GM12878 (cell line): ENCODE results near the gene BGLAP.

Experiments used
- CTCF ChIP-seq, 3 experiments: IDR thresholded peaks in 2 of 3; conservative IDR thresholded peaks in 1 of 3; 2 replicates each; pipeline ENCODE4 v1.5.1; 2011; ENCODE audit warnings: low read depth in 3 of 3, low read length in 3 of 3, mild to moderate bottlenecking in 3 of 3, control low read depth in 2 of 3, moderate library complexity in 2 of 3, inconsistent platforms in 1 of 3, mixed read lengths in 1 of 3; ENCODE audit not compliant: control insufficient read depth in 2 of 3, insufficient read depth in 1 of 3; ENCODE audit errors: extremely low read depth in 1 of 3
- EP300 ChIP-seq, 2 experiments: fragments of 150-350 bp in 1 of 2; IDR thresholded peaks; 2 replicates each; pipeline ENCODE4 v1.6.1; 2011 to 2012; ENCODE audit warnings: low read depth in 2 of 2, low read length in 2 of 2, borderline replicate concordance in 1 of 2, improper control_type of control experiment in 1 of 2, inconsistent platforms in 1 of 2; ENCODE audit not compliant: control insufficient read depth in 1 of 2
- POLR2AphosphoS5 ChIP-seq: IDR thresholded peaks from 2 replicates; pipeline ENCODE4 v1.6.1; 2011; ENCODE audit warnings: mild to moderate bottlenecking, low read length, inconsistent platforms
- SREBF1 ChIP-seq: IDR thresholded peaks from 2 replicates; pipeline ENCODE4 v1.6.1; 2012; ENCODE audit warnings: mild to moderate bottlenecking, low read length
- USF1 ChIP-seq: IDR thresholded peaks from 2 replicates; pipeline ENCODE4 v1.6.1; 2011; ENCODE audit warnings: borderline replicate concordance, low read depth, mild to moderate bottlenecking, moderate library complexity, mixed read lengths, low read length; ENCODE audit not compliant: insufficient read depth; ENCODE audit errors: extremely low read length
- ZNF687 ChIP-seq: fragments of 450-650 bp; IDR thresholded peaks from 2 replicates; pipeline ENCODE4 v1.6.1; 2017; ENCODE audit warnings: mild to moderate bottlenecking, moderate library complexity

GRCh38 chr1:156257711-156258110 lies 15.7 kb downstream of the BGLAP start:
- TF ChIP-seq CTCF (IDR thresholded peaks at IDR 0.05 in 2 of 3, conservative IDR thresholded peaks at IDR 0.05 in 1 of 3; ENCODE audit: control insufficient read depth in 2 of 3, extremely low read depth in 1 of 3, insufficient read depth in 1 of 3, low read depth in 3 of 3, low read length in 3 of 3) = no peak
- TF ChIP-seq SREBF1 = no peak
- TF ChIP-seq EP300 (IDR thresholded peaks at IDR 0.05; ENCODE audit: borderline replicate concordance in 1 of 2, control insufficient read depth in 1 of 2, low read depth in 2 of 2, low read length in 2 of 2) = no peak
- no peak for TF ChIP-seq ZNF687
- no peak for TF ChIP-seq POLR2AphosphoS5
- TF ChIP-seq USF1 = no peak
